CMK (cell line): ENCODE measurements around the gene BCAS4.
"Not testable (repeated sequence)": the region's sequence is repeated elsewhere in the genome, so short reads cannot be mapped to it uniquely, and the experiment has no call there.

Experiments
- DNase-seq: peaks from one replicate; pipeline ENCODE4 v3.0.0-alpha.2; 2010; ENCODE audit warnings: low read depth

The BCAS4 gene

GRCh38 chr20:50876063-50876685 is 81.3 kb downstream of the BCAS4 start:
- DNase-seq: no peak

DNA sequence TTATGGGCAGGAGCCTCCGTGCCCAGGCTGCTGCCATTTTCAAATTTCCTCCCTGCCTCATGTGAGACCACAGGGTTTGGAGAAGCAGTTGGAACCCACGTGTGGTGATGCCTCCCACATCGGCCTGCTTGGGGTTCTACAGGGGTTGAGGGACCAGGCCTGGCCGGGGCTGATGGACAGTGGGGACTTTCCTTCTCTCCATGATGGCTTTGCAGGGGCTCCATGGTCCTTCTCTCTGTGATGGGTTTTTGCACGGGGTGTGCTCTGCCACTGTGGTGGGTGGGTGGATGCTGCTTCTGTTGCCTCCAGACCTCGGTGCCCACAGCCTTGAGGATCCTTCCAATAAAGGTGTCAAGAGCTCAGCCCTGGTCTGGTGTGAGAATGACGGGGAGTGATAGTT is 82.0 kb downstream of the BCAS4 start:
- no peak for DNase-seq

DNA sequence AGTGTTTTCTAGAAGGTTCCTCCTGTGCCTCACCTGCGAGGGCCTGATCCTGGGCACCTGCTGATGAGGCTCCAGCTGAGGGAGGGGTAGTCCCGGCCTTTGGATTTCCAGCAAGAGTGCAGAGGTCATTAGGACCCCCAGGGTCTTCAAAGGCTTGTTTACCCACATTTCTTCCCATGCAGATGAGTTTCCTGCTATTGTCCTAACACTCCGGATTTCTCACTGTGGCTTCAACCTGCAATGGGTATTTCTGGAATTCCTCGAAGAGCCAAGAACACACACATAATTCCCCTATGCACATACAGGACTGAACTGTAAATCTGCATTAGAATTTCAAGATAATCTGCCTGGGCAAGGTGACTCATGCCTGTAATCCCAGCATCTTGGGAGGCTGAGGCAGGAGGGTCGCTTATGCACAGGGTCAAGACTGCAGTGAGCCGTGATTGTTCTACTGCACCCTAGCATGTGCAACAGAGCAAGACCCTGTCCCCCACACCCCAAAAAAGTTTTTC is 82.4 kb downstream of the BCAS4 start:
- DNase-seq: no peak

DNA sequence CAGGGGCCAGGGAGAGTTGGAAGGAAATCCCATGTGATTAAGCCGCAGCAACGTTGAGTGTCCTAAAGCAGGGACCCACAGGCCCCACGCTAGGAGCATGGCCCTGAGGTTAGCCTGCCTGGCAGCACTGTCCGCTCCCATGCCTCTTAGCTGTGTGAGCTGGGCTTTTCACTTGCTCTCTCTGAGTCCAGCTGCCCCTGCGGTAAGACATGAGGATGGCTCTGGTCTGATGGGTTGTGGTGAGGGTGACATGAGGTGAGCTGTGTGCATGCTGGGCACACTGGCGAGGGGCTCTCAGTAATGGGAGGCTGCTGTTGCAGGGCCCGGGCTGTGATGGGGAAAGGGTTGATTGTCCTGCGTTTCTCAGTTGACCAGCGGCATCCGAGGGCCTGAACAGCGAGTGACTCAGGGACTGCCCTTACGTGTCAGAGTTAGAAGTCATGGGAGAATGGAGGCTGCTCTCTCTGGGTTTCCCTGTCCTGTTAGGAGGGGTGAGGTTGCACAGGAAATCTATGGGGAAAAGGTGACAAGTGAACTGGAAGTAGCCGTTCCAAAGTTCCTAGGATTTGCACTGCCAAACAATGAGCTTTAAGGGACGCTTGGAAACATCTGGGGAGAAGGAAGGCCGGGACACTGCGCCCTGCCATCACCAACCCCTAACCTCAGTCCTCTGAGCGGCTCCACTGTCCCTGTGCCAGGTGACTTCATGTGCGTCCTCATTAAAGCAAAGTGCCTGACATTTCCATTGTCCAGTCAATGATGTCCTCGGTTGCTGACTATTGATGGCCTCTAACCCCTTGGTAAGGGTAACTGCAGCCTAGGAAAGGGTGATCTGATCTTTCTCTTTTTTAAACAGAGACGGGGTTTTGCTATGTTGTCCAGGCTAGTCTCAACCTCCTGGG is 85.0 kb downstream of the BCAS4 start:
- DNase-seq: no peak

DNA sequence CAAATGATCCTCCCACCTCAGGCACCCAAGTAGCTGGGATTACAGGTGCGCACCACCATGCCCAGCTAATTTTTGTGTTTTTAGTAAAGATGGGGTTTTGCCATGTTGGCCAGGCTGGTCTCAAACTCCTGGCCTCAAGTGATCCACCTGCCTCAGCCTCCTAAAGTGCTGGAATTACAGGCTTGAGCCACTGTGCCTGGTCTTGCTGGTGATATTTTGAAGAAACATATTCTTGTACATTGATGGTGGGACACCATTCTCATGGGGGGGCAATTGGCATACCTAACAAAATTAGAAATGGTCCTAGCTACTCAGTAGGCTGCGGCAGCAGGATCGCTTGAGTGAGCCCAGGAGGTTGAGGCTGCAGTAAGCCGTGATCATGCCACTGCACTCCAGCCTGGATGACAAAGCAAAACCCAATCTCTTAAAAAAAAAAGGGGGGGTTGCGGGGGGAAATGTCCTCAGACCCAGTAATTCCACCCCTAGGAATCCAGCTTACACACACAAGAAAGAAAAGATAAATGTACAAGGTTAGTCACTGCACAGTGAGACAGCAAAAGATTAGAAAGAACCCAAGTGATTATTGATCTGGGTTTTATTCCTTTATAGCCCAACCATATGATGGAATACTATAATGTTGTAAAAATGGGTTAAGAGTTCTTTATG is 87.0 kb downstream of the BCAS4 start:
- DNase-seq: not testable (repeated sequence)

DNA sequence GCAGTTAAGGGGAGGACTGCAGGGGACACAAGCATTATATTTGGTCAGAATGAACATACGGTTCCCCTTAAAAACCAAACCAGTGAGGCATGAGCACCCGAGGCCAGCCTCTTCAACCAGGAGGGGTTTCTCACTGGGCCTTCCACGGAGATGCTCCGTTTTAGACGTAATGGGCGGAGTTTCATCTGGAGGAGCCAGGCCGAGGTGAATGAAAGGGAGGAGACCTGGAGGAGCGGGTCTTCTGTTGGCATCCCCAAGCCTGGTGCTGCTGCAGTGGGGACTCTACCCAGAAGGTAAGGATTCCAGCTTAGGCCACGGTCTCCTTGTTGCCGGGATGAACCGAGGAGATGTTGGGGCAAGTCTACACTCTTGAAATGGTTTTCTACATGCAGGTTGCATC is 89.0 kb downstream of the BCAS4 start:
- DNase-seq: no peak

DNA sequence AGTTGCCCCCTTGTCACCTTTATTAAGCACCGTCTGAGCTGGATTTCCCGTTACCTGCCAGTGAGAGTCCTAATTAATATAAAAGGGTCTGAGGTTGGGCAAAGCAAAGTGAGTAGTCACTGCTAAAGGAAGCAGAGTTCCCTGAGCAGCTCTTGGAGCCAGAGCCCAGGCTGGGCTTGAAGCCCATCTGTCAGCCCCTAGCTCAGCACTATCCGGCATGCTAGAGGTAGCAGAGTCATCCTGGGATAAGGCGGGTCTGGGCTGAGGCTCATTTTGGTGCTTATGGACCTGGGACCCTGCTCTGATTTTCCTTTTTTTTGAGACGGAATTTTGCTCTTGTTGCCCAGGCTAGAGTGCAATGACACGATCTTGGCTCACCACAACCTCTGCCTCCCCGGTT is 90.2 kb downstream of the BCAS4 start:
- no peak for DNase-seq

GRCh38 chr20:50885781-50886180 is 90.9 kb downstream of the BCAS4 start:
- no peak for DNase-seq

DNA sequence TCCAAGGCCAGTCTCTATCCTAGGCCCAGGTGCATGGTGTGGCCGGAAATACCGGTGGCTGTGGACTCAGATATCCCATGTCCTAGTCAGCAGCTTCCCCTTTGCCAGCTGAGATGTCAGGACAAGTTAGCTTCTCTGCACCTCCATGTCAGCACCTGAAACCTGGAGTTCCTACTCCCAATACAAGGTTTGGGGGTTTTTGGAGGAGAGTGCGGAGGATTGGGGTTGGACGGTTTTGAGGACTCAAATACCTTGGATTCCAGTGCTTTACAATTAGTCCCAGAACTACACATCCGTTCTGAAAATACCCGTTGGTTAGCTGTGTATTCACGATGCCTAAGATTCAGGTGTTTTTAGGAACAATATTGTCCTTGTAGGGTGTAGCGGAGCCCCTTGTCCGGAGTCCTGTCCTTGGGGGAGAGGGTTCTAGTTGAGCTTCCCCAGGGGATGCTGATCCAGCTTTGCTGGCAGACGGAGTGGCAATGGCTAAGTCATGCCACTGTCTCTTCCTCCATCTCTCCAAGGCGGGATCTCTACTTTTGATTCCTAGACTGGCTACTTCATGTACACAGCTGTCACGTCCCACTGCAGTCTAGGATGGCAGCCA is 91.4 kb downstream of the BCAS4 start:
- no peak for DNase-seq

DNA sequence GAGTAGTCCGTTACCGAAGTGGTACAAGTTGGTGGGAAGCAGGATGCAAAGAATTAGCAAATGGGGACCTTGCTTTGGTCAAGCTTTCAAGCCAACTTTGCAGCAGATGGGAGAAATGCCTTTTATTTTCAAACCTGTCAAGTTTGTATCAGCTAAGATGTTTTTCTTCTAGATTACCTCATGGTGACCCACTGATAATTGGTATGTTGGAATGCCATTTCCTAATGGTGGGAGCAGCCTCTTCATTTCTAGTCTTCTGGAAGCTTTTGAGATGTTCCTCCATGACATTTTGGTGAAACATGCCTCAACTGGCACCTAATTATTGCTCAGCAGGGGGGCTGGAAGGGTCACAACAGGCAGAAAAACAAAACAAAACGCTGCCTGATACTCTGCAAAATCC is 92.7 kb downstream of the BCAS4 start:
- no peak for DNase-seq

GRCh38 chr20:50891138-50891537 is 96.3 kb downstream of the BCAS4 start:
- DNase-seq: no peak

DNA sequence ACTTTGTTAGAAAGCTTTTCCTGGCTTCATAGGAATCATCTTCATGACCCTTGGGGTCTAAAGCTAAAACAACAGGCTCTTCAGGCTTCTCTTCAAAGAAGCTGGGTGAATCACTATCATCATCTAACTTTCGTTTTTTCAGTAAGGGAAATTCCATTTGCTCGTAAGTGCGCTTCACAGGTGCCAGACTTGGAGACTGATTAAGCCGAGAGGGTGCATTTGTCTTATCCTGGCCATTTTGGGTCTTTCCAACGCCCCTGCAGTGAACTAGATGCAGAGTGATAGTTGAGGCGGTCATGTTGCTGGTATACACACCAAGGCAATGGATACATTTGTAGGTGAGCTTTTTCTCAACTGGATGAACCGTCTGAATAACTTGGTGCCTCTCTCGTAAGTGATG is 97.5 kb downstream of the BCAS4 start:
- DNase-seq: no peak

DNA sequence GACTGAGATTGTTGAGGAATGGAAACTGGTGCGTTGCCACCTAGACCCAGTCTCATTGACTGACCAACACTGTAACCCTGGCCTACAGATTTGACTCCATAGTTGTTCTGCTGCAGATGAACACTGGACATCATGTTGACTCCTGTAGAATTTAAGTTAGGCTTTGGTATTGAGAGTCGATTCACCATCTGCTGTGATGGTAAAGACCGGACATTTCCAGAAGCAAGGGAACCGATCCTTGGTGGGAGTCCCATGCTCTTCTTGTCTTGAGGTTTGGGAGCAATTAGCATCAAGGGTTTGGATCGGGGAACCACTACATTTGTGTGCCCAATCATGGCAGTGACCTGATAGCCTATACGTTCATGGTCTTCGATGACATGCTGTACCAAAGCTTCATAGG is 98.8 kb downstream of the BCAS4 start:
- DNase-seq: no peak

- no peak for DNase-seq
Measured at GRCh38 chr20:50895111-50895830, 100.4 kb downstream of the BCAS4 start.

DNA sequence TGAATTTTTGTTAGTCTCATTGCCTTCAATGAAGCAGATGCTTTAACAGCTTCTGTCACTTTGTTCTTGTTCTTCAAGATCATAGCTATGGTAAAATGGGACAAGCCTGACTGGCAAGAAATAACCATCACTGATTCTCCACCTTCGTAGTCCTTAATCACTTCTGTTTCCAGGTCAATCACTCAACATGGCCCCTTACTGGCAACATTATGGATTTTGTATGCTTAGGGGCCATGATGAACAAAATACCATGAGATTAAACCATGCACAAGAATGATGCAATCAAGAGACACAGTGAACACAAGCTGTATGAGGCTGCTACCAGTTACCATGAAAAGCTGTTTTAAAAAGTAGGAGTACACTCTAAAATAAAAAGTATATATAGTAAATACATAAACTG is 103.6 kb downstream of the BCAS4 start:
- DNase-seq: no peak

DNA sequence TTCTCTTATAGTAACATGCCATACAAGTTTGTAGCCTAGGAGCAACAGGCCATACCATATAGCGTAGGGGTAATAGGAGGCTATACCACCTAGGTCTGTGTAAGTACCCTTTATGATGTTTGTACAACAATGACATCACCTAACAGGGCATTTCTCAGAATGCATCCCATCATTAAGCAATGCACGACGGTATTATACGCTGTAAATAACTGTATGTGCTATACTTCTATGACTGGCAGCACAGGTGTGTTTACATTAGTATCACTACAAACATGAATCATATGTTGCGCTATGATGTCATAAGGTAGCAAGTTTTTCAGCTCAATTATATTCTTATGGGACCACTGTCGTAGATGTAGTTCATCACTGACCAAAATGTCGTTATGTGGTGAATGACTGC is 105.4 kb downstream of the BCAS4 start:
- DNase-seq: no peak

DNA sequence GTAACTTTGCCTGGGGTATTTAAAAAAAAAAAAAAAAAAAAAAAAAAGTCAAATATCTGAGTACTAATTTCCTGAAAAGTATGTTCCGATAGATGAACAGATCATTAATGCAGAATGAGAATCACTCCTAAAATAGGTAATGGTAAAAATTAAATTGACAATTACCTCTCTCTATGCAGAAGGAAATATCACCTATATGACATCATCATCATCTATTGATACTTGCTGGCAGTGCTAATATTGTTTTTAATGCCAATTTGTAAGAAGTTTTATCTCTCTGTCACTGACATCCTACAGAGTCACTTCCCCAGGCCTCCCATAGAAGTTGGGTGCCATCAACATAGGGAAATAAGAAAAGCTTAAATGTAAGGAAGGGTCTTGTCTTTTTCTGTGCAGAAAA is 106.4 kb downstream of the BCAS4 start:
- no peak for DNase-seq

DNA sequence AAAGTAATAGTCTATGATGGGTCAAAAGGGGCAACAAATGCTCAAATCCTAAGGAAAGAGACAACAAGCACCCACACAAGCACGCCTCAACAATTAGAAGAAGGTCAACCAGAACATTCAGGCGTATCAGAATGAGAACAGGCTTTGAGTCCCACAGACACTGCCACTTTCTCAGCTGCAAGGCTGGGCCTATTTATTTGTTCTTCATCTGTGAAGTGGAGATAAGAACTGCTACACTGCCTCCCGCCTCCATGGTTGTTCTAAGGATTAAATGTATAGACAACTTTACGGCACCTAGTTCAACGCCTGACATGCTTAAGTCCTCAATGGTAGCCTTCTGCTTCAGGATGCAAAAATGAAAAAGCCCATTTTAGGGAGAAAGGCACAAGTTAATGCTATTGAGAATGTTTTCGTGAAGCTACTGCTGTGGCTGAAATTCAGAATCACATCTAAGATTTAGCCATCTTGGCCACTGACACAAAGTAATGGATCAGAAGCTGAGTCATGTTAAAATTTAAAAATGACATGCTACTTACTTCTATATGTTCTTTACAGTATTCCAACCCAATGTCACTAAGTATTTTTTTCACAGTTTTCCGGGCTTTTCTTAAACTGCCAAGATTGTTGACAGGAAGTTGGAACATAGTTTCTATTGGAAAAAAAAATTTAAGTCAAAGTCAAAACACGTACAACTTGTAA is 108.6 kb downstream of the BCAS4 start:
- DNase-seq: no peak

DNA sequence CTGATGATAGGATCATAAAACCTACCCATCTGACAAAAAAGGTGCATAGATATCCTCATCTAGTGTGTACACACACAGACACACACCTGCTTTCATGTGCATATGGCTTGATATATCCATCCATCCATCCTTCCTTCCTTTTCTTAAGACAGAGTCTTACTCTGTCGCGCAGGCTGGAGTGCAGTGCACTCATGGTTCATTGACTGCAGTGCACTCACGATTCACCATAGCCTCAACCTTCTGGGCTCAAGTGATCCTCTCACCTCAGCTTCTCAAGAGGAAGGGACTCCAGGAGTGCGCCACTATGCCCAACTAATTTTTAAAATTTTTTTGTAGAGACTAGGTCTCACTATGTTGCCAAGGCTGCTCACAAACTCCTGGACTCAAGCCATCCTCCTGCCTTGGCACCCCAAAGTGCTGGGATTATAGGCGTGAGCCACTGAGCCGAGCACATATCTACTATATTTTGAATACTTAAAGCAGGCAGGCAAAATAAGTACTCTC is 109.3 kb downstream of the BCAS4 start:
- no peak for DNase-seq

- no peak for DNase-seq
Measured at GRCh38 chr20:50909413-50909812, 114.6 kb downstream of the BCAS4 start.

GRCh38 chr20:50911030-50911429 is 116.2 kb downstream of the BCAS4 start:
- no peak for DNase-seq
